Glutamatergic neuron (in vitro differentiated cells): ENCODE results near the gene POMGNT2. TPM values are rescaled to one million over a fixed set of nuclear protein-coding genes. Genes with fewer than 3 reads are reported as not detected.

Experiments used
- DNase-seq: peaks from one replicate; pipeline ENCODE4 v3.0.0; 2022
- H3K27ac Mint-ChIP-seq: one replicate; pipeline ENCODE4 v1.8.0; 2020; ENCODE audit warnings: mild to moderate bottlenecking, mixed read lengths, inconsistent platforms; ENCODE audit not compliant: unreplicated experiment
- H3K27me3 Mint-ChIP-seq: one replicate; pipeline ENCODE4 v1.8.0; 2020; ENCODE audit warnings: mild to moderate bottlenecking, moderate library complexity, mixed read lengths, inconsistent platforms; ENCODE audit not compliant: unreplicated experiment
- H3K36me3 Mint-ChIP-seq: one replicate; pipeline ENCODE4 v1.8.0; 2020; ENCODE audit warnings: mild to moderate bottlenecking, mixed read lengths, inconsistent platforms; ENCODE audit not compliant: unreplicated experiment
- H3K4me1 Mint-ChIP-seq: one replicate; pipeline ENCODE4 v1.8.0; 2020; ENCODE audit warnings: mild to moderate bottlenecking, low read depth, mixed read lengths, inconsistent platforms; ENCODE audit not compliant: unreplicated experiment
- H3K4me3 Mint-ChIP-seq: one replicate; pipeline ENCODE4 v1.8.0; 2020; ENCODE audit warnings: mild to moderate bottlenecking, mixed read lengths, inconsistent platforms; ENCODE audit not compliant: unreplicated experiment
- H3K9me3 Mint-ChIP-seq: one replicate; pipeline ENCODE4 v1.8.0; 2020; ENCODE audit warnings: mild to moderate bottlenecking, moderate library complexity, mixed read lengths, inconsistent platforms; ENCODE audit not compliant: unreplicated experiment
- total RNA-seq: library from RNA; stranded (reverse); fragmentation: NEBNext Ultra II Directional; extraction: Animal tissue kit (Norgen Biotek cat#: 25700); gene quantifications from one replicate; pipeline ENCODE4 v1.2.1, GENCODE V29; 2021; ENCODE audit not compliant: unreplicated experiment
- TF ChIP-seq, protein P1 (sequence below): fragments of 200-600 bp; sonication (generic); IDR thresholded peaks from one replicate; pipeline ENCODE4 v1.5.0; 2021; ENCODE audit not compliant: partially characterized antibody, unreplicated experiment

Gene POMGNT2
- total RNA-seq, 1 donor from 2014 or later, result 31.1 TPM

DNA sequence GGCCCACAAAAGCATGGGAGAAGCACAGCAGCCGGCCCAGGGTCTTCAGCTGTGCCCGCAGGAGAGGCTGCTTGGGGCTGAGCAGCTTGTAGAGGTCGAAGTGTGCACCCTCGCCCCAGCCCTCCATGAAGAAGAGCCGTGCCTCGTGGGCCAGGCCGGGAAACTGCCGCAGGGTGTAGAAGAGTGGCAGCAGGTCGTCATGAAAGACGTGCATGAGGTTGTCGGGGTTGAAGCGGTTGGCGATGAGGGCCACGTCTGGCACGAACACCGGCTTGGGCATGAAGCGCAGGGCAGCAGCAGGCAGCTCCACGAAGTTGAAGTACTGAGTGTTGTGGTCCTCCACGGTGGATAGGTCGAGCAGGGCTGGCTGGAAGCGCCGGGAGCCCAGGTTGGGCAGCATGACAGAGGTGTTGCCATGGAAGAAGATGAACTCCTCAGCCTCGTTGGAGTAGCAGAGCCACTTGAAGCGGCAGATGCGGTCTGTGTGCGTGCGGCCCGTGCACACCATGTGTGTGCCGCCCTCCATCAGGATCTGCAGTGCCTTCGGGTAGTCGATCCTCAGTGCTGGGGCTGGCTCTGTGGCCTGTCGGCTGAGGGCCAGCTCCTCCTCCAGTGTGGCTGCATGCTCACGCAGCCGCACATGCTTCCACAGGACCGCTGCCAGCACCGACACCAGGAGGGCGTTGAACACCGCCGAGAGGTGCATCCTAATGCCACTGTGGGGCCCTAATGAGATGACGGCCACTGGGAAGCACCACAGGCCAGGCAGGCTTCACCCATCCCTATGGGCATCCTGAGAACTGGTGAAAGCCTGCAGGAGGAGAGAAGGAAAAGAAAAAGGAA, 24.9 kb downstream of the POMGNT2 start:
- DNase-seq, result no peak
- Mint-ChIP-seq H3K4me1 (no peaks in the 10 kb centered on the region), H3K9me3 (peaks cover 2% of the 10 kb centered on the region), H3K4me3 (no peak overlapping the region), H3K36me3 (peaks cover 36% of the 10 kb centered on the region), H3K27ac (no peak overlapping the region), H3K27me3 (peaks cover 3% of the 10 kb centered on the region)
- TF ChIP-seq, protein P1, sequence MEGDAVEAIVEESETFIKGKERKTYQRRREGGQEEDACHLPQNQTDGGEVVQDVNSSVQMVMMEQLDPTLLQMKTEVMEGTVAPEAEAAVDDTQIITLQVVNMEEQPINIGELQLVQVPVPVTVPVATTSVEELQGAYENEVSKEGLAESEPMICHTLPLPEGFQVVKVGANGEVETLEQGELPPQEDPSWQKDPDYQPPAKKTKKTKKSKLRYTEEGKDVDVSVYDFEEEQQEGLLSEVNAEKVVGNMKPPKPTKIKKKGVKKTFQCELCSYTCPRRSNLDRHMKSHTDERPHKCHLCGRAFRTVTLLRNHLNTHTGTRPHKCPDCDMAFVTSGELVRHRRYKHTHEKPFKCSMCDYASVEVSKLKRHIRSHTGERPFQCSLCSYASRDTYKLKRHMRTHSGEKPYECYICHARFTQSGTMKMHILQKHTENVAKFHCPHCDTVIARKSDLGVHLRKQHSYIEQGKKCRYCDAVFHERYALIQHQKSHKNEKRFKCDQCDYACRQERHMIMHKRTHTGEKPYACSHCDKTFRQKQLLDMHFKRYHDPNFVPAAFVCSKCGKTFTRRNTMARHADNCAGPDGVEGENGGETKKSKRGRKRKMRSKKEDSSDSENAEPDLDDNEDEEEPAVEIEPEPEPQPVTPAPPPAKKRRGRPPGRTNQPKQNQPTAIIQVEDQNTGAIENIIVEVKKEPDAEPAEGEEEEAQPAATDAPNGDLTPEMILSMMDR, result no peak

DNA sequence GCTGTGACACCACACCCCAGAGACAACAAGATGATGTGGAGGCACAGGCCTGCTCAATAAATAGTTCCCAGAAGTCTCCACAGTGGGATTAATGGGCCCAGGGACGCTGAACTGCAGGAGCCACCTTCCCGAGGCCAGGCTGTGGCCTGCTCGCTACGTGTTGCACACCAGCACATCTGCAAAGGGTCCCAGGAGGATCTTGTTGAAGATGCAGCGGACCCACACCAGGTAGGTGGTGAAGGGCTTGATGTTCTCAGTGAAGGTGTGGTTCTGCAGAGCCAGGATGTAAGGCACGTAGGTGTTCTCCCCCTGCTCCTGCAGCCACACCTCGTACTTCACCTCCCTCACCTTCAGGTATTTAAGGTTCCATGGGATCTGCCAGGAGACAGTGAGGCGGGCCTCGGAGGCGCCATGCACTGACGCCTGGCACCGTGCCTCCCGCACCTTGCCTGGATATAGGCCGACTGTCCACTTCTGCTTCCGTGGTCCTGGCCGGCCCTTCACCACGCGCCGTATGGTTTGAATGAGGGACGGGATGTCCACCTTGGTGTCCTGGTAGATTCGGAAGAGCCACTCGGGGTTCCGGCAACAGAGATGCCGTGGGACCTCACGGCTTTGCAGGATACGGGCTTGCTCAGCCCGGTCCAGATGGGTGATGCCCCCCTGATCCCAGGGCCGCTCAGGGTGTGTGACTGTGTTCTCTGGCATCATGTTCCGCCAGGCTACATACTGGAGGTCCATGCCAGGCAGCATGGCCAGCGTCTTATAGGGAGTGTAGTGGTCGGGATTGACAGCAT, 26.1 kb downstream of the POMGNT2 start:
- no peaks in the 10 kb centered on the region for H3K4me1 Mint-ChIP-seq
- peaks cover 2% of the 10 kb centered on the region for H3K9me3 Mint-ChIP-seq
- H3K27me3 Mint-ChIP-seq, result peaks cover 3% of the 10 kb centered on the region
- H3K4me3 Mint-ChIP-seq, result no peak overlapping the region
- TF ChIP-seq, protein P1, result no peak
- H3K27ac Mint-ChIP-seq, result no peak overlapping the region
- no peak for DNase-seq
- H3K36me3 Mint-ChIP-seq, result peaks cover 29% of the 10 kb centered on the region

DNA sequence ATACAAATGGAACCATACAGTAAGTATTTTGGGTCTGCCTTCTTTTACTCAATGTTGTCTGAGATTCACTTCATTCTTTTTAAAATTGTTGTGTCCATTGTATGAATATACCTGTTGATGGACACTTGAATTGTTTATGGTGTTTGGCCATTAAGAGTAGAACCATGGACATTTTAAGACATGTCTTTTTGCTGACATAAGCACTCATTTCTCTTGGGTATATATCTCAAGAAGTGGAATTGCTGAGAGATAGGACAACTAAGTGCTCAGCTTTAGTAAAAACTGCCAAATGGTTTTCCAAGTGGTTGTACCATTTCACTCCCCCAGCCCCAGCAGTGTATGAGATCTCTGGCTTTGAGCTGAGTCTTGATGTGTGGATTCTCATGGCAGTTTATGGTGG, 28.2 kb downstream of the POMGNT2 start:
- H3K27ac Mint-ChIP-seq, result no peak overlapping the region
- TF ChIP-seq, protein P1, result no peak
- H3K4me3 Mint-ChIP-seq, result no peak overlapping the region
- H3K27me3 Mint-ChIP-seq, result peaks cover 3% of the 10 kb centered on the region
- peaks cover 29% of the 10 kb centered on the region for H3K36me3 Mint-ChIP-seq
- DNase-seq, result no peak
- H3K9me3 Mint-ChIP-seq, result peaks cover 2% of the 10 kb centered on the region
- no peaks in the 10 kb centered on the region for H3K4me1 Mint-ChIP-seq

DNA sequence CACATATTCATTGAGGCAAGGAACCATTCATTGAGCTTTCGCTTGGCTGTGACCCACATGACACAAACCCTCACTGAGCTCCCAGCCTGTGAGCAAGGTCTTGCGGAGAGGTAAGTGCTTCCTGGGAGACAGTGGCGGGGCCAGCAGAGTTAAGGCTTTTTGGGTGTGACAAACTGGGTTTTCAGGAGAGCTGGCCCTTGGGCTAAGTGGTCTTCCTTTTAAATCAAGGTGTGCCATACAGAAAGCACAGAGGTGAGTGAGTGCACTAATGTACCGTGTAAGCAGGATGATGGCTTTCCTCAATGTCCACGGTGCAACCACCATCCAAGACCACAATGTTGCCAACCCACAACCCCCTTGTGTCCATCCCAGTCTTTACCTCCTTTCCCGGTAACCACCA, 28.6 kb downstream of the POMGNT2 start:
- peaks cover 3% of the 10 kb centered on the region for H3K27me3 Mint-ChIP-seq
- TF ChIP-seq, protein P1, result no peak
- no peak for DNase-seq
- peaks cover 2% of the 10 kb centered on the region for H3K9me3 Mint-ChIP-seq
- no peak overlapping the region for H3K27ac Mint-ChIP-seq
- H3K36me3 Mint-ChIP-seq, result peaks cover 29% of the 10 kb centered on the region
- H3K4me3 Mint-ChIP-seq, result no peak overlapping the region
- H3K4me1 Mint-ChIP-seq, result no peaks in the 10 kb centered on the region

DNA sequence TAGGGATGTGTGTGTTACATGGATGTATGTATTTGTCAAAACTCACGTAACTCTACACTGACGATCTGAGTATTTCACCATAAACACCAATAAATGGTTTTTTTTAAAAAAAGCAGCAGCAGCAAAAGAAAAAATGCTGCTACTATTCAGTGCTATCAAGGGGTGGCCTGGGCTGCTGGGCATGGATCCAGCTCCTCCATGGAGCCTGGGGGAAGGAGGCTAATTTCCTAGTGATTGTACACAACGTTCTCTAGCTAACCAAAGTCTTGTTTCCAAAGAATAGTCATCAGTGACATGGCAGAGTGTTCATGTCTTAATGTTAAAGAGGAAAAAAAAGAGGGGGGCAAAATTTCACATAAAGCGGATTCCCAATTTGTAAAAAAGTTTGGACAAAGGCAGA, 29.0 kb downstream of the POMGNT2 start:
- peaks cover 3% of the 10 kb centered on the region for H3K27me3 Mint-ChIP-seq
- H3K27ac Mint-ChIP-seq, result no peak overlapping the region
- H3K9me3 Mint-ChIP-seq, result peaks cover 2% of the 10 kb centered on the region
- peaks cover 29% of the 10 kb centered on the region for H3K36me3 Mint-ChIP-seq
- no peak overlapping the region for H3K4me3 Mint-ChIP-seq
- H3K4me1 Mint-ChIP-seq, result no peaks in the 10 kb centered on the region
- TF ChIP-seq, protein P1, result no peak
- no peak for DNase-seq
